BLaER1 treated with 17β-estradiol and CSF1 and Interleukin-3, amounts not matched to agents 10 nM and 100 nM (cell line): Measurements from ENCODE around the gene PCSK6.
"Not testable (repeated sequence)": the region's sequence is repeated elsewhere in the genome, so short reads cannot be mapped to it uniquely, and the experiment has no call there.

Source experiments
- H3K27ac ChIP-seq, 11 experiments: shearing (Covaris generic); formaldehyde crosslinking; 2 replicates each; pipeline ENCODE4 v1.8.1; 2022
- H3K27me3 ChIP-seq, 11 experiments: shearing (Covaris generic); formaldehyde crosslinking; 2 replicates each; pipeline ENCODE4 v1.8.1; 2022
- H3K36me3 ChIP-seq, 11 experiments: shearing (Covaris generic); formaldehyde crosslinking; 2 replicates each; pipeline ENCODE4 v1.8.1; 2022
- H3K4me1 ChIP-seq, 10 experiments: shearing (Covaris generic); formaldehyde crosslinking; 2 replicates each; pipeline ENCODE4 v1.8.1; 2022
- H3K4me2 ChIP-seq, 11 experiments: shearing (Covaris generic); formaldehyde crosslinking; 2 replicates each; pipeline ENCODE4 v1.8.1; 2022
- H3K4me3 ChIP-seq, 10 experiments: shearing (Covaris generic); formaldehyde crosslinking; 2 replicates each; pipeline ENCODE4 v1.8.1; 2022
- H3K9ac ChIP-seq, 11 experiments: shearing (Covaris generic); formaldehyde crosslinking; 2 replicates each; pipeline ENCODE4 v1.8.1; 2022
- H3K9me3 ChIP-seq, 11 experiments: shearing (Covaris generic); formaldehyde crosslinking; replicated peaks in 1 of 11; 2 replicates each; pipeline ENCODE4 v1.8.1; 2022
- H4K20me1 ChIP-seq, 11 experiments: shearing (Covaris generic); formaldehyde crosslinking; 2 replicates each; pipeline ENCODE4 v1.8.1; 2022
- Cebpa-rat ChIP-seq, 11 experiments: shearing (Covaris generic); IDR thresholded peaks; 2 replicates each; pipeline ENCODE4 v1.8.1; 2022

Gene PCSK6

GRCh38 chr15:101404245-101404644 is 85.3 kb downstream of the PCSK6 start:
- Histone ChIP-seq H3K4me3 (no peak overlapping the region), H3K9me3 (peaks cover 0 to 11% (median 5%) of the 10 kb centered on the region in 11 experiments; a peak in 12 of 22 replicates), H3K9ac (no peak overlapping the region), H3K27me3 (peaks cover 0 to 10% (median 0%) of the 10 kb centered on the region in 11 experiments; a peak in 1 of 22 replicates), H3K27ac (no peak overlapping the region), H4K20me1 (no peaks in the 10 kb centered on the region; a peak in 1 of 22 replicates), H3K4me1 (peaks cover 22 to 38% (median 34%) of the 10 kb centered on the region in 10 experiments), H3K4me2 (no peak overlapping the region), H3K36me3 (peaks cover 0 to 5% (median 0%) of the 10 kb centered on the region in 11 experiments; a peak in 2 of 22 replicates)
- TF ChIP-seq Cebpa-rat (IDR thresholded peaks at IDR 0.05): no peak

- not testable (repeated sequence) for H3K4me2 ChIP-seq, H3K9ac ChIP-seq, H4K20me1 ChIP-seq, H3K4me3 ChIP-seq, H3K36me3 ChIP-seq, H3K27ac ChIP-seq, H3K27me3 ChIP-seq
- Histone ChIP-seq H3K4me1 (peaks cover 24 to 34% (median 31%) of the 10 kb centered on the region in 10 experiments), H3K9me3 (peaks cover 0 to 11% (median 5%) of the 10 kb centered on the region in 11 experiments; a peak in 12 of 22 replicates)
These were observed 86.6 kb downstream of the PCSK6 start for GRCh38 chr15:101402883-101403282.

GRCh38 chr15:101401286-101401685 is 88.2 kb downstream of the PCSK6 start:
- no peak for TF ChIP-seq Cebpa-rat (IDR thresholded peaks at IDR 0.05)
- Histone ChIP-seq H3K4me3 (no peak overlapping the region), H3K9ac (no peak overlapping the region), H4K20me1 (no peaks in the 10 kb centered on the region), H3K27ac (no peak overlapping the region), H3K9me3 (peaks cover 0 to 11% (median 5%) of the 10 kb centered on the region in 11 experiments; a peak in 12 of 22 replicates), H3K4me1 (peaks cover 25 to 34% (median 31%) of the 10 kb centered on the region in 10 experiments), H3K27me3 (no peaks in the 10 kb centered on the region), H3K36me3 (peaks cover 0 to 5% (median 0%) of the 10 kb centered on the region in 11 experiments; a peak in 2 of 22 replicates), H3K4me2 (no peak overlapping the region)

GRCh38 chr15:101399431-101399830 is 90.1 kb downstream of the PCSK6 start:
- Histone ChIP-seq H3K36me3 (peaks cover 0 to 5% (median 0%) of the 10 kb centered on the region in 11 experiments; a peak in 2 of 22 replicates), H4K20me1 (no peaks in the 10 kb centered on the region), H3K4me1 (peaks cover 25 to 42% (median 33%) of the 10 kb centered on the region in 10 experiments), H3K27me3 (no peaks in the 10 kb centered on the region), H3K9me3 (peaks cover 0 to 11% (median 5%) of the 10 kb centered on the region in 11 experiments; a peak in 12 of 22 replicates), H3K27ac (no peak overlapping the region), H3K4me2 (0 out of 22 replicates have a peak overlapping the region, but pooled peaks of 1 of the 11 experiments have one; percentile 3), H3K9ac (no peak overlapping the region), H3K4me3 (no peak overlapping the region)
- no peak for TF ChIP-seq Cebpa-rat (IDR thresholded peaks at IDR 0.05)

GRCh38 chr15:101398247-101398646 is 91.3 kb downstream of the PCSK6 start:
- H3K4me2 ChIP-seq: peak overlapping the region; percentile 66 to 90 (median 81)
- H3K4me1 ChIP-seq: peaks cover 25 to 54% (median 45%) of the 10 kb centered on the region in 10 experiments
- peaks cover 0 to 7% (median 5%) of the 10 kb centered on the region in 11 experiments; a peak in 11 of 22 replicates for H3K9me3 ChIP-seq

GRCh38 chr15:101397521-101398003 is 91.9 kb downstream of the PCSK6 start:
- Histone ChIP-seq H3K27me3 (no peaks in the 10 kb centered on the region), H3K4me2 (peak overlapping the region; percentile 66 to 90 (median 81)), H3K36me3 (peaks cover 0 to 5% (median 0%) of the 10 kb centered on the region in 11 experiments; a peak in 2 of 22 replicates), H3K4me3 (peak overlapping the region in 3 of 10 experiments; percentile 0 to 23 (median 15); a peak in 3 of 20 replicates), H4K20me1 (no peaks in the 10 kb centered on the region), H3K27ac (peak overlapping the region in 8 of 11 experiments; percentile 22 to 55 (median 32); a peak in 6 of 22 replicates), H3K9me3 (peaks cover 0 to 7% (median 5%) of the 10 kb centered on the region in 11 experiments; a peak in 11 of 22 replicates), H3K9ac (peak overlapping the region in 5 of 11 experiments; percentile 13 to 40 (median 36); a peak in 3 of 22 replicates), H3K4me1 (peaks cover 28 to 61% (median 52%) of the 10 kb centered on the region in 10 experiments)
- no peak for TF ChIP-seq Cebpa-rat (IDR thresholded peaks at IDR 0.05)

More at GRCh38 chr15:101398247-101398646, 91.3 kb downstream of the PCSK6 start:
- Histone ChIP-seq H3K36me3 (peaks cover 0 to 5% (median 0%) of the 10 kb centered on the region in 11 experiments; a peak in 2 of 22 replicates), H3K9ac (0 out of 22 replicates have a peak overlapping the region, but pooled peaks of 2 of the 11 experiments have one; percentile 39 to 40), H3K27me3 (no peaks in the 10 kb centered on the region), H4K20me1 (no peaks in the 10 kb centered on the region), H3K27ac (peak overlapping the region in 3 of 11 experiments; percentile 35 to 55 (median 41); a peak in 2 of 22 replicates), H3K4me3 (no peak overlapping the region)
- no peak for TF ChIP-seq Cebpa-rat (IDR thresholded peaks at IDR 0.05)

- Histone ChIP-seq H3K27me3 (no peaks in the 10 kb centered on the region), H3K36me3 (peaks cover 0 to 5% (median 0%) of the 10 kb centered on the region in 11 experiments; a peak in 2 of 22 replicates), H3K4me1 (peaks cover 37 to 70% (median 61%) of the 10 kb centered on the region in 10 experiments), H3K27ac (peak overlapping the region in 2 of 11 experiments; percentile 22 to 55; a peak in 2 of 22 replicates), H3K9ac (peak overlapping the region in 2 of 11 experiments; percentile 39 to 40; a peak in 1 of 22 replicates), H4K20me1 (no peaks in the 10 kb centered on the region), H3K4me2 (peak overlapping the region; percentile 66 to 90 (median 81)), H3K4me3 (peak overlapping the region in 1 of 10 experiments; percentile 23; a peak in 1 of 20 replicates), H3K9me3 (peaks cover 0 to 7% (median 5%) of the 10 kb centered on the region in 11 experiments; a peak in 11 of 22 replicates)
- no peak for TF ChIP-seq Cebpa-rat (IDR thresholded peaks at IDR 0.05)
These were observed 92.8 kb downstream of the PCSK6 start for GRCh38 chr15:101396484-101397261.

GRCh38 chr15:101394654-101395053 is 94.9 kb downstream of the PCSK6 start:
- Histone ChIP-seq H3K36me3 (no peaks in the 10 kb centered on the region), H3K4me2 (peak overlapping the region in 6 of 11 experiments; percentile 74 to 90 (median 80); a peak in 7 of 22 replicates), H3K27ac (no peak overlapping the region), H3K9ac (no peak overlapping the region), H3K9me3 (no peaks in the 10 kb centered on the region), H4K20me1 (no peaks in the 10 kb centered on the region), H3K27me3 (no peaks in the 10 kb centered on the region), H3K4me1 (peaks cover 39 to 90% (median 81%) of the 10 kb centered on the region in 10 experiments), H3K4me3 (no peak overlapping the region)
- no peak for TF ChIP-seq Cebpa-rat (IDR thresholded peaks at IDR 0.05)
